Gastrocnemius medialis (tissue), 4 donors: Measurements from ENCODE around the gene KIAA1549. TPM values are rescaled to one million over a fixed set of nuclear protein-coding genes. Genes with fewer than 3 reads are reported as not detected.
"Not testable (repeated sequence)": the region's sequence is repeated elsewhere in the genome, so short reads cannot be mapped to it uniquely, and the experiment has no call there.

Source experiments
- ATAC-seq, 2 donors: fragments of 150-250 bp; one replicate each; pipeline ENCODE4 v1.9.1; 2016
- DNase-seq, 2 donors: peaks; one replicate each; pipeline ENCODE4 v3.0.0-alpha.2; 2019
- H3K27ac ChIP-seq, 4 donors: fragments of 200-600 bp; sonication (generic); 1 replicate in 1 of 4; 2 replicates in 3 of 4; pipeline ENCODE4 v1.5.1; 2016 to 2018; ENCODE audit warnings: mild to moderate bottlenecking in 2 of 4, moderate library complexity in 1 of 4
- H3K27me3 ChIP-seq, 3 donors: fragments of 200-600 bp; sonication (generic) in 2 of 3; 1 replicate in 1 of 3; 2 replicates in 2 of 3; pipeline versions ENCODE4 v1.5.1 to v1.6.0; 2016 to 2019; ENCODE audit warnings: mild to moderate bottlenecking in 1 of 3, moderate library complexity in 1 of 3
- H3K36me3 ChIP-seq, 2 donors: fragments of 200-600 bp; sonication (generic) in 1 of 2; one replicate each; pipeline ENCODE4 v1.5.1; 2017 to 2018
- H3K4me1 ChIP-seq, 2 donors: fragments of 200-600 bp; sonication (generic) in 1 of 2; one replicate each; pipeline ENCODE4 v1.5.1; 2016 to 2017; ENCODE audit warnings: mild to moderate bottlenecking in 2 of 2
- H3K4me3 ChIP-seq, 4 donors: fragments of 200-600 bp; sonication (generic) in 3 of 4; 1 replicate in 1 of 4; 2 replicates in 3 of 4; pipeline ENCODE4 v1.5.1; 2016 to 2019; ENCODE audit warnings: mild to moderate bottlenecking in 2 of 4
- H3K9me3 ChIP-seq, 3 donors: fragments of 200-600 bp; sonication (generic) in 2 of 3; 1 replicate in 1 of 3; 2 replicates in 2 of 3; pipeline ENCODE4 v1.5.1; 2016 to 2019
- CTCF ChIP-seq, 5 experiments: fragments of 450-650 bp in 3 of 5; fragments of 200-600 bp in 2 of 5; sonication (generic) in 2 of 5; IDR thresholded peaks in 4 of 5; conservative IDR thresholded peaks in 1 of 5; 1 replicate in 4 of 5; 2 replicates in 1 of 5; pipeline ENCODE4 v1.5.1; 2016 to 2019; ENCODE audit warnings: antibody characterized with exemption in 5 of 5, mild to moderate bottlenecking in 3 of 5, moderate library complexity in 3 of 5
- POLR2A ChIP-seq, 2 donors: fragments of 450-650 bp; IDR thresholded peaks; one replicate each; pipeline ENCODE4 v1.6.1; 2017; ENCODE audit warnings: antibody characterized with exemption in 2 of 2, mild to moderate bottlenecking in 2 of 2, moderate library complexity in 2 of 2
- in situ Hi-C, 4 donors: fragments of 200-750 bp; cut with MboI; loops; one replicate each; pipeline versions ENCODE4 v1.15.0 to v1.8.0; 2017; ENCODE audit warnings: low sequenced_read_pairs in 4 of 4
- intact Hi-C: fragments of 100-400 bp; cut with DNase I; formaldehyde crosslinking; loops from one replicate; pipeline ENCODE4 v1.15.1; 2023; ENCODE audit warnings: low total_unique reads
- total RNA-seq, 4 donors: library from RNA; depleted of rRNA; stranded (reverse); fragments of >200 nt; gene quantifications; one replicate each; pipeline versions ENCODE4 v1.1.0 to v1.2.3, GENCODE V29; 2016

KIAA1549 gene
- total RNA-seq, 4 donors from 2014 or later: 0.55 to 0.87 (median 0.75) TPM

- no peak overlapping the region for H3K4me3 ChIP-seq
- DNase-seq (no peak), ATAC-seq (no peak)
- intact Hi-C loops: no loop called here
- no peaks in the 10 kb centered on the region for H3K9me3 ChIP-seq
- in situ Hi-C loops: no loop called here
- H3K4me1 ChIP-seq: peaks cover 5 to 16% of the 10 kb centered on the region in 2 donors
- peaks cover 2 to 20% (median 7%) of the 10 kb centered on the region in 3 donors for H3K27me3 ChIP-seq
- H3K36me3 ChIP-seq: no peaks in the 10 kb centered on the region
- no peak overlapping the region for H3K27ac ChIP-seq
- TF ChIP-seq POLR2A (IDR thresholded peaks at IDR 0.05): no peak
- no peak for TF ChIP-seq CTCF (IDR thresholded peaks at IDR 0.05 in 4 of 5, conservative IDR thresholded peaks at IDR 0.05 in 1 of 5)
These were observed 2.5 kb downstream of the KIAA1549 start for GRCh38 chr7:138978541-138979184.

- intact Hi-C loops, H3K4me3 ChIP-seq, in situ Hi-C loops, ATAC-seq, H3K9me3 ChIP-seq, H3K36me3 ChIP-seq, DNase-seq, H3K27ac ChIP-seq: not testable (repeated sequence)
- H3K27me3 ChIP-seq: peaks cover 2 to 20% (median 7%) of the 10 kb centered on the region in 3 donors
- peaks cover 5 to 14% of the 10 kb centered on the region in 2 donors for H3K4me1 ChIP-seq
These were observed 5.0 kb downstream of the KIAA1549 start for GRCh38 chr7:138976161-138976560.

GRCh38 chr7:138975343-138976104 lies 5.7 kb downstream of the KIAA1549 start:
- Histone ChIP-seq H3K27ac (no peak overlapping the region), H3K27me3 (peaks cover 2 to 20% (median 7%) of the 10 kb centered on the region in 3 donors), H3K36me3 (no peaks in the 10 kb centered on the region), H3K4me3 (no peak overlapping the region), H3K9me3 (no peaks in the 10 kb centered on the region), H3K4me1 (peaks cover 2 to 11% of the 10 kb centered on the region in 2 donors)
- TF ChIP-seq CTCF (IDR thresholded peaks at IDR 0.05 in 4 of 5, conservative IDR thresholded peaks at IDR 0.05 in 1 of 5): no peak
- no peak for TF ChIP-seq POLR2A (IDR thresholded peaks at IDR 0.05)
- in situ Hi-C loops (no loop called here), intact Hi-C loops (no loop called here)
- DNase-seq (no peak), ATAC-seq (no peak)

- H3K36me3 ChIP-seq: no peaks in the 10 kb centered on the region
- H3K4me1 ChIP-seq: peaks cover 0 to 10% of the 10 kb centered on the region in 2 donors
- H3K9me3 ChIP-seq: no peaks in the 10 kb centered on the region
- ATAC-seq (no peak), DNase-seq (no peak)
- H3K27me3 ChIP-seq: peaks cover 2 to 20% (median 4%) of the 10 kb centered on the region in 3 donors
- H3K4me3 ChIP-seq: no peak overlapping the region
- TF ChIP-seq POLR2A (IDR thresholded peaks at IDR 0.05) (no peak), CTCF (IDR thresholded peaks at IDR 0.05 in 4 of 5, conservative IDR thresholded peaks at IDR 0.05 in 1 of 5) (no peak)
- in situ Hi-C loops: no loop called here
- intact Hi-C loops: no loop called here
- no peak overlapping the region for H3K27ac ChIP-seq
These were observed 6.4 kb downstream of the KIAA1549 start for GRCh38 chr7:138974675-138975292.

- in situ Hi-C loops: no loop called here
- intact Hi-C loops: no loop called here
- ATAC-seq (no peak), DNase-seq (no peak)
- Histone ChIP-seq H3K27ac (no peak overlapping the region), H3K36me3 (no peaks in the 10 kb centered on the region), H3K4me1 (peaks cover 0 to 10% of the 10 kb centered on the region in 2 donors), H3K27me3 (peaks cover 0 to 18% (median 2%) of the 10 kb centered on the region in 3 donors), H3K9me3 (no peaks in the 10 kb centered on the region), H3K4me3 (no peak overlapping the region)
- TF ChIP-seq POLR2A (IDR thresholded peaks at IDR 0.05) (no peak), CTCF (IDR thresholded peaks at IDR 0.05 in 4 of 5, conservative IDR thresholded peaks at IDR 0.05 in 1 of 5) (no peak)
These were observed 7.1 kb downstream of the KIAA1549 start for GRCh38 chr7:138974103-138974502.
